IMR-90 (cell line): Measurements from ENCODE around the gene DYNC2H1. TPM values are rescaled to one million over a fixed set of nuclear protein-coding genes. Genes with fewer than 3 reads are reported as not detected.
A peak's percentile ranks its signal among the peaks of the same experiment; 100 is the strongest.

Experiments used
- ATAC-seq: fragments of 200-7000 bp; cut with Tn5 transposase; 2 replicates; pipeline ENCODE4 v1.9.1; 2020; ENCODE audit warnings: low read depth, mild to moderate bottlenecking, moderate library complexity
- BruUV-seq: library from RNA; stranded (reverse); fragments of 400-500 nt; replicated peaks from 2 replicates; lab custom pipeline; 2021; lab: Mats Ljungman, UMichigan
- CTCF ChIA-PET: fragments of 300-600 bp; formaldehyde crosslinking; extraction: SDS; loops from one replicate; lab custom pipeline; 2021; ENCODE audit warnings: antibody characterized with exemption; lab: Yijun Ruan, JAX
- POLR2A ChIA-PET: fragments of 300-600 bp; sonication (Branson Sonifier 250); formaldehyde crosslinking; loops from one replicate; lab custom pipeline; 2022; ENCODE audit warnings: antibody characterized with exemption; ENCODE audit not compliant: unreplicated experiment; lab: Charles Lee
- DNase-seq: peaks from one replicate; pipeline ENCODE4 v3.0.0; 2013
- H2AFZ ChIP-seq: replicated peaks from 2 replicates; pipeline ENCODE3; 2013; ENCODE audit warnings: low read length, mild to moderate bottlenecking; ENCODE audit not compliant: poor library complexity
- H2AK5ac ChIP-seq: 2 replicates; pipeline ENCODE4 v1.6.1; 2013; ENCODE audit warnings: low read depth, low read length, inconsistent platforms
- H2AK9ac ChIP-seq: replicated peaks from 2 replicates; pipeline ENCODE3; 2013; ENCODE audit warnings: mild to moderate bottlenecking, low read depth, low read length, moderate library complexity; ENCODE audit not compliant: poor library complexity
- H2BK120ac ChIP-seq: 2 replicates; pipeline ENCODE4 v1.6.1; 2013; ENCODE audit warnings: low read depth, low read length, inconsistent platforms
- H2BK15ac ChIP-seq: 3 replicates; pipeline ENCODE4 v1.6.1; 2013; ENCODE audit warnings: low read depth, low read length, inconsistent platforms
- H2BK20ac ChIP-seq: 2 replicates; pipeline ENCODE4 v1.6.1; 2013; ENCODE audit warnings: low read depth, mild to moderate bottlenecking, inconsistent platforms, low read length, moderate library complexity
- H2BK5ac ChIP-seq: 2 replicates; pipeline ENCODE4 v1.6.1; 2013; ENCODE audit warnings: mild to moderate bottlenecking, low read depth, low read length, inconsistent platforms; ENCODE audit not compliant: poor library complexity, severe bottlenecking
- H3K14ac ChIP-seq: replicated peaks from 2 replicates; pipeline ENCODE4 v1.6.1; 2013; ENCODE audit warnings: low read depth, low read length, inconsistent platforms
- H3K18ac ChIP-seq: 2 replicates; pipeline ENCODE4 v1.6.1; 2013; ENCODE audit warnings: low read depth, low read length, control low read depth
- H3K23ac ChIP-seq: 2 replicates; pipeline ENCODE4 v1.6.1; 2013; ENCODE audit warnings: low read depth, low read length, inconsistent platforms
- H3K27ac ChIP-seq: 2 replicates; pipeline ENCODE4 v1.5.1; 2013; ENCODE audit warnings: mild to moderate bottlenecking, control low read depth, low read length; ENCODE audit not compliant: insufficient read depth
- H3K27me3 ChIP-seq: 2 replicates; pipeline ENCODE4 v1.6.1; 2013; ENCODE audit warnings: low read length; ENCODE audit not compliant: control insufficient read depth, insufficient read depth
- H3K36me3 ChIP-seq: 2 replicates; pipeline ENCODE4 v1.6.1; 2013; ENCODE audit warnings: low read length, mixed read lengths; ENCODE audit not compliant: control insufficient read depth, insufficient read depth
- H3K4ac ChIP-seq: 2 replicates; pipeline ENCODE4 v1.6.1; 2013; ENCODE audit warnings: low read depth, low read length, inconsistent platforms
- H3K4me1 ChIP-seq: 2 replicates; pipeline ENCODE4 v1.6.1; 2013; ENCODE audit warnings: low read length, mixed read lengths; ENCODE audit not compliant: control insufficient read depth, insufficient read depth
- H3K4me2 ChIP-seq: 2 replicates; pipeline ENCODE4 v1.6.1; 2013; ENCODE audit warnings: low read depth, mild to moderate bottlenecking, control low read depth, low read length, moderate library complexity
- H3K4me3 ChIP-seq: 2 replicates; pipeline ENCODE4 v1.5.1; 2013; ENCODE audit warnings: low read depth, mild to moderate bottlenecking, control low read depth, low read length, moderate library complexity; ENCODE audit not compliant: insufficient read depth
- H3K56ac ChIP-seq: 2 replicates; pipeline ENCODE4 v1.6.1; 2013; ENCODE audit warnings: low read length, inconsistent platforms; ENCODE audit not compliant: insufficient read depth; ENCODE audit errors: extremely low read depth
- H3K79me1 ChIP-seq, 2 experiments: 2 replicates each; pipeline ENCODE4 v1.6.1; 2013; ENCODE audit warnings: low read length in 2 of 2, inconsistent platforms in 1 of 2, low read depth in 1 of 2
- H3K9ac ChIP-seq: 2 replicates; pipeline ENCODE4 v1.6.1; 2013; ENCODE audit warnings: low read depth, low read length, control low read depth
- H3K9me1 ChIP-seq: 2 replicates; pipeline ENCODE4 v1.6.1; 2013; ENCODE audit warnings: low read length, inconsistent platforms; ENCODE audit not compliant: insufficient read depth
- H3K9me3 ChIP-seq: 2 replicates; pipeline ENCODE4 v1.6.1; 2013; ENCODE audit warnings: low read length; ENCODE audit not compliant: control insufficient read depth, insufficient read depth
- H4K20me1 ChIP-seq: 2 replicates; pipeline ENCODE4 v1.6.1; 2013; ENCODE audit warnings: low read length, inconsistent platforms; ENCODE audit not compliant: insufficient read depth
- H4K5ac ChIP-seq: 2 replicates; pipeline ENCODE4 v1.6.1; 2013; ENCODE audit warnings: mild to moderate bottlenecking, low read depth, low read length, control low read depth
- H4K8ac ChIP-seq, 2 experiments: 2 replicates each; pipeline ENCODE4 v1.6.1; 2013; ENCODE audit warnings: low read depth in 2 of 2, low read length in 2 of 2, control low read depth in 1 of 2, inconsistent platforms in 1 of 2
- H4K91ac ChIP-seq: 2 replicates; pipeline ENCODE4 v1.6.1; 2013; ENCODE audit warnings: low read depth, low read length, inconsistent platforms; ENCODE audit not compliant: insufficient read depth
- BHLHE40 ChIP-seq: fragments of 150-350 bp; IDR thresholded peaks from 2 replicates; pipeline ENCODE4 v1.6.1; 2016; ENCODE audit warnings: mild to moderate bottlenecking, low read depth, low read length
- CEBPB ChIP-seq: IDR thresholded peaks from 2 replicates; pipeline ENCODE4 v1.6.1; 2012; ENCODE audit warnings: low read depth, low read length, improper control_type of control experiment
- CHD1 ChIP-seq: IDR thresholded peaks from 2 replicates; pipeline ENCODE4 v1.6.1; 2012; ENCODE audit warnings: low read depth, low read length, improper control_type of control experiment
- FOS ChIP-seq: fragments of 150-350 bp; IDR thresholded peaks from 2 replicates; pipeline ENCODE4 v1.6.1; 2016; ENCODE audit warnings: low read depth, low read length
- MAFK ChIP-seq: IDR thresholded peaks from 2 replicates; pipeline ENCODE4 v1.6.1; 2012; ENCODE audit warnings: low read depth, low read length, improper control_type of control experiment
- MAZ ChIP-seq: IDR thresholded peaks from 2 replicates; pipeline ENCODE4 v1.6.1; 2012; ENCODE audit warnings: low read depth, mild to moderate bottlenecking, low read length, improper control_type of control experiment, moderate library complexity, borderline replicate concordance
- MXI1 ChIP-seq: IDR thresholded peaks from 2 replicates; pipeline ENCODE4 v1.6.1; 2012; ENCODE audit warnings: low read depth, mild to moderate bottlenecking, low read length, moderate library complexity, borderline replicate concordance
- NFE2L2 ChIP-seq: fragments of 150-350 bp; IDR thresholded peaks from 2 replicates; pipeline ENCODE4 v1.6.1; 2016; ENCODE audit warnings: low read depth, mild to moderate bottlenecking, low read length
- POLR2A ChIP-seq: IDR thresholded peaks from 2 replicates; pipeline ENCODE4 v1.6.1; 2012; ENCODE audit warnings: mild to moderate bottlenecking, low read depth, low read length
- RAD21 ChIP-seq: IDR thresholded peaks from 2 replicates; pipeline ENCODE4 v1.6.1; 2012; ENCODE audit warnings: low read length, improper control_type of control experiment
- RCOR1 ChIP-seq: IDR thresholded peaks from 2 replicates; pipeline ENCODE4 v1.6.1; 2012; ENCODE audit warnings: mild to moderate bottlenecking, low read length, improper control_type of control experiment; ENCODE audit not compliant: insufficient replicate concordance
- RFX5 ChIP-seq: IDR thresholded peaks from 2 replicates; pipeline ENCODE4 v1.8.0; 2012; ENCODE audit warnings: low read depth, mild to moderate bottlenecking, low read length, moderate library complexity
- SMC3 ChIP-seq: fragments of 150-350 bp; IDR thresholded peaks from 2 replicates; pipeline ENCODE4 v1.6.1; 2016; ENCODE audit warnings: low read depth, mild to moderate bottlenecking, antibody characterized with exemption, low read length, moderate library complexity
- WGBS, 2 experiments: methylation state at CpG; one replicate each; pipeline versions ENCODE4 v1.1.5 to v1.1.7; 2013; ENCODE audit warnings: missing lambda C conversion rate in 2 of 2; ENCODE audit not compliant: insufficient read length in 1 of 2; ENCODE audit errors: extremely low coverage in 2 of 2; 5-methylcytosine and 5-hydroxymethylcytosine counted together
- dilution Hi-C: fragments of 300-500 bp; cut with HindIII; formaldehyde crosslinking; loops from one replicate; pipeline ENCODE4 v1.14.3; 2018; ENCODE audit warnings: low sequenced_read_pairs; ENCODE audit not compliant: unreplicated experiment
- in situ Hi-C: fragments of 300-500 bp; cut with MboI; formaldehyde crosslinking; loops from 3 replicates; pipeline ENCODE4 v1.14.3; 2019; ENCODE audit warnings: low sequenced_read_pairs, inconsistent platforms, mixed read lengths
- intact Hi-C: fragments of 100-400 bp; cut with micrococcal nuclease; formaldehyde crosslinking; loops from 2 replicates; pipeline ENCODE4 v1.10.0; 2022
- polyA plus RNA-seq, 3 experiments: library from polyadenylated mRNA; depleted of rRNA; stranded (reverse); fragments of >200 nt; gene quantifications; 2 replicates each; pipeline ENCODE4 v1.2.3, GENCODE V29; 2012; ENCODE audit warnings: low replicate concordance in 1 of 3
- total RNA-seq: library from RNA; depleted of rRNA; stranded (reverse); fragments of >200 nt; gene quantifications from 2 replicates; pipeline ENCODE4 v1.2.3, GENCODE V29; 2012
- TF ChIP-seq, protein P1 (sequence below): fragments of 150-350 bp; IDR thresholded peaks from 2 replicates; pipeline ENCODE4 v1.6.1; 2016; ENCODE audit warnings: low read depth, mild to moderate bottlenecking, low read length, moderate library complexity, borderline replicate concordance
- TF ChIP-seq, protein P2 (sequence below): fragments of 150-350 bp; IDR thresholded peaks from 2 replicates; pipeline ENCODE4 v1.6.1; 2017; ENCODE audit warnings: mild to moderate bottlenecking, antibody characterized with exemption, low read length, low read depth
- TF ChIP-seq, protein P3 (sequence below): conservative IDR thresholded peaks from 2 replicates; pipeline ENCODE4 v1.5.1; 2012; ENCODE audit warnings: mild to moderate bottlenecking, low read depth, low read length, improper control_type of control experiment

DYNC2H1 gene
- total and polyA plus RNA-seq, 2 of the 4 experiments (the other 2 are of a cell fraction), result 5.7 to 21.0 TPM

GRCh38 chr11:103525069-103525468, 415.8 kb downstream of the DYNC2H1 start:
- intact Hi-C loops (no loop called here), in situ Hi-C loops (no loop called here), dilution Hi-C loops (no loop called here)
- Histone ChIP-seq H3K9me1 (no peaks in the 10 kb centered on the region), H3K23ac (no peak overlapping the region), H2BK15ac (no peak overlapping the region), H3K18ac (no peak overlapping the region), H2AK5ac (no peak overlapping the region), H3K79me1 (no peaks in the 10 kb centered on the region), H4K20me1 (no peaks in the 10 kb centered on the region), H2AFZ (no peak overlapping the region), H4K8ac (no peak overlapping the region), H3K4me2 (no peak overlapping the region), H3K9ac (no peak overlapping the region), H3K36me3 (no peaks in the 10 kb centered on the region), H3K56ac (no peak overlapping the region), H3K27ac (no peak overlapping the region), H3K9me3 (no peaks in the 10 kb centered on the region), H3K4ac (no peak overlapping the region), H4K91ac (no peak overlapping the region), H2BK120ac (no peak overlapping the region), H3K14ac (no peak overlapping the region), H3K4me3 (no peak overlapping the region), H2BK5ac (no peak overlapping the region), H4K5ac (no peak overlapping the region), H3K4me1 (peaks cover 4% of the 10 kb centered on the region), H2BK20ac (no peak overlapping the region), H3K27me3 (no peaks in the 10 kb centered on the region), H2AK9ac (no peak overlapping the region)
- BruUV-seq, result no TSS peak
- POLR2A ChIA-PET, result no interaction called here
- CTCF ChIA-PET, result interaction anchor here (0.5 kb wide), 1 partner anchor 9 kb away, joined by 3 read pairs; no protein-coding TSS in a partner anchor
- DNase-seq, result peak; percentile 65
- no peak for ATAC-seq
- WGBS, 2 experiments, result no CpG with 5 or more reads among the region's 2 CpGs
- TF ChIP-seq, protein P1, sequence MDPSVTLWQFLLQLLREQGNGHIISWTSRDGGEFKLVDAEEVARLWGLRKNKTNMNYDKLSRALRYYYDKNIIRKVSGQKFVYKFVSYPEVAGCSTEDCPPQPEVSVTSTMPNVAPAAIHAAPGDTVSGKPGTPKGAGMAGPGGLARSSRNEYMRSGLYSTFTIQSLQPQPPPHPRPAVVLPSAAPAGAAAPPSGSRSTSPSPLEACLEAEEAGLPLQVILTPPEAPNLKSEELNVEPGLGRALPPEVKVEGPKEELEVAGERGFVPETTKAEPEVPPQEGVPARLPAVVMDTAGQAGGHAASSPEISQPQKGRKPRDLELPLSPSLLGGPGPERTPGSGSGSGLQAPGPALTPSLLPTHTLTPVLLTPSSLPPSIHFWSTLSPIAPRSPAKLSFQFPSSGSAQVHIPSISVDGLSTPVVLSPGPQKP, result no peak
- TF ChIP-seq POLR2A, result no peak
- no peak for TF ChIP-seq MXI1
- TF ChIP-seq CHD1, result no peak
- TF ChIP-seq MAFK, result no peak
- TF ChIP-seq RCOR1, result no peak
- TF ChIP-seq RAD21, result no peak
- TF ChIP-seq MAZ, result no peak
- TF ChIP-seq RFX5, result no peak
- TF ChIP-seq, protein P2, sequence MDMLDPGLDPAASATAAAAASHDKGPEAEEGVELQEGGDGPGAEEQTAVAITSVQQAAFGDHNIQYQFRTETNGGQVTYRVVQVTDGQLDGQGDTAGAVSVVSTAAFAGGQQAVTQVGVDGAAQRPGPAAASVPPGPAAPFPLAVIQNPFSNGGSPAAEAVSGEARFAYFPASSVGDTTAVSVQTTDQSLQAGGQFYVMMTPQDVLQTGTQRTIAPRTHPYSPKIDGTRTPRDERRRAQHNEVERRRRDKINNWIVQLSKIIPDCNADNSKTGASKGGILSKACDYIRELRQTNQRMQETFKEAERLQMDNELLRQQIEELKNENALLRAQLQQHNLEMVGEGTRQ, result no peak
- no peak for TF ChIP-seq SMC3
- TF ChIP-seq CEBPB, result no peak
- TF ChIP-seq NFE2L2, result no peak
- no peak for TF ChIP-seq BHLHE40
- TF ChIP-seq, protein P3, sequence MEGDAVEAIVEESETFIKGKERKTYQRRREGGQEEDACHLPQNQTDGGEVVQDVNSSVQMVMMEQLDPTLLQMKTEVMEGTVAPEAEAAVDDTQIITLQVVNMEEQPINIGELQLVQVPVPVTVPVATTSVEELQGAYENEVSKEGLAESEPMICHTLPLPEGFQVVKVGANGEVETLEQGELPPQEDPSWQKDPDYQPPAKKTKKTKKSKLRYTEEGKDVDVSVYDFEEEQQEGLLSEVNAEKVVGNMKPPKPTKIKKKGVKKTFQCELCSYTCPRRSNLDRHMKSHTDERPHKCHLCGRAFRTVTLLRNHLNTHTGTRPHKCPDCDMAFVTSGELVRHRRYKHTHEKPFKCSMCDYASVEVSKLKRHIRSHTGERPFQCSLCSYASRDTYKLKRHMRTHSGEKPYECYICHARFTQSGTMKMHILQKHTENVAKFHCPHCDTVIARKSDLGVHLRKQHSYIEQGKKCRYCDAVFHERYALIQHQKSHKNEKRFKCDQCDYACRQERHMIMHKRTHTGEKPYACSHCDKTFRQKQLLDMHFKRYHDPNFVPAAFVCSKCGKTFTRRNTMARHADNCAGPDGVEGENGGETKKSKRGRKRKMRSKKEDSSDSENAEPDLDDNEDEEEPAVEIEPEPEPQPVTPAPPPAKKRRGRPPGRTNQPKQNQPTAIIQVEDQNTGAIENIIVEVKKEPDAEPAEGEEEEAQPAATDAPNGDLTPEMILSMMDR, result no peak
- no peak for TF ChIP-seq FOS
